ENCODE measurements around the gene ATP8A1. TPM values are rescaled to one million over a fixed set of nuclear protein-coding genes. Genes with fewer than 3 reads are reported as not detected.

ATP8A1 gene
- polyA plus RNA-seq, 1 donor from 2014 or later, result 45.8 TPM

DNA sequence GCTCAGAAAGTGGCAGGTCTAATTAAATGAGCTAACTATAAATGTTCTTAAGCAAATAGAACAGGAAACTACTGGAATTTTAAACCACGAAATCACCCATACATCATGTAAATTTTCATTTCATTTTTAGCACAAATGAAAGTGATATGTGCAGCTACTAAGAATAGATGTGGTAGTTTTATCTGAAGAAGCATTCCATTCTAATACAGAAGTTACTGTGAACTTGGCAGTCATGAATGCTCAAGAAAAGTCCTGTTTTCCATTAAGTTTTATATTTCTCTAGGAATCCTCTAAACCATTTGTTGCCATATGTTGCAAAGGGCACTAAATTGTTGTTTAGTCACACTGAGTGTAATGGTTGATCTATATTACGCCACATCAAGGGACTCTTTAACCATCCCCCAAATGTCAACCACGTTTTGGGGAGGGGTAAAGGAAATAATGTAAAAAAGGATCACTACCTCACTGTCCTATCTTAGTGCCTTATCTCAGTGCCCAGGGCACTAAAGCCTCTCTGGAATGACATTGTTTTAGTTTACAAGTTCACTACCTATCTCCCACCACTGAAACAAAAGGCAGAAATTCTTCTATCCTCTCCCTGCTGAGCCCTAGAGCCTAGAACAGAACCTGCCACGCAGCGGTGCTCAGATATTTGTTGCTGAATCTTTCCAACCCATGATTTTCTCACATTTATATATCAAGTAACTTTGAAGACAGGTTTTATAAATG is 141.6 kb downstream of the ATP8A1 start:
- H3K79me2 ChIP-seq (replicated peaks; ENCODE audit: insufficient read depth, low read length), result no peaks in the 10 kb centered on the region
- no peaks in the 10 kb centered on the region for H4K20me1 ChIP-seq (ENCODE audit: insufficient read depth)
- TF ChIP-seq SMC3 (conservative IDR thresholded peaks at IDR 0.05; ENCODE audit: poor library complexity) (no peak), RAD21 (conservative IDR thresholded peaks at IDR 0.05) (no peak)
- H3K27ac ChIP-seq (ENCODE audit: low read length), result no peak overlapping the region
- H3K9me2 ChIP-seq (ENCODE audit: insufficient read depth, low read length), result no peaks in the 10 kb centered on the region
- no peak overlapping the region for H3K9ac ChIP-seq (ENCODE audit: low read length)
- H3K36me3 ChIP-seq (ENCODE audit: insufficient read depth, low read length), result no peaks in the 10 kb centered on the region
- H3K27me3 ChIP-seq (ENCODE audit: insufficient read depth, low read depth, low read length), result no peaks in the 10 kb centered on the region
- H3K4me3 ChIP-seq (ENCODE audit: low read length), result no peak overlapping the region
- H3K9me3 ChIP-seq (ENCODE audit: low read length), result no peaks in the 10 kb centered on the region
- H3F3A ChIP-seq (ENCODE audit: insufficient read depth, low read length, poor library complexity, severe bottlenecking), result no peaks in the 10 kb centered on the region
- H2AFZ ChIP-seq (ENCODE audit: low read depth, low read length), result no peak overlapping the region
- H3K4me2 ChIP-seq (ENCODE audit: low read length), result no peak overlapping the region

DNA sequence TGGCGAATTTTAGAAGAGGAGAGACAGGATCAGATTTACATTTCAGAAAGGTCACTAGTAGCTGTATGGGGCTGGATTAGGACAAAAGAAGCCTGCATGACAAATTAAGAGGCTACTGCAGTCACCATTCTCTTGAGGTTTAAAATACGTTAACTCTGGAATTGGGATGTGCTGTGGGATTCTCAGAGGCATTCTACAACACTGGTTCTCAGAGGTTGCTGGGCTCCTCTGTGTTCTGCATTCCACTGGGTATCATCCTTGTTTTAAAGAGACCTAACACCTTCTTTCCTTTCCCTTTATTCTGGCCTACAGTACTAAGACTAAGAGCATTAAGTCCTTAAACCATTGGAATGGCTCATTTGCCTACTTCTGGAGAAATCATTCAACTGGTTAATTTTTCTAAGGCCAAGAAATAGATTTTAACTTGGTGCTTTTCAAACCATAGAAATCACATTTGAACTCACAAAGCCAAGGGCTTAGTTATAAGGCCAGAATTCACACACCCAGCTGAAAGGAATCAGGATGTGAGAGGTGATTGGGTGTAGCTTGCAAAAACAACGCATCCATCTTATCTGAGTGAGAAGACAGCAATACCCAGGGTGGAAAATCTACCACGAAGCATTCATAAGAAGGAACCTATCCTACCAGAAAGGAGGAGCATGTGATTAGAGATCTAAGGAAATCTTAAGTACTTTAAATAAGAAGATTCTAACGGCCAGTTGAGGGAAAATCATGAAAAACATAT is 143.0 kb downstream of the ATP8A1 start:
- Histone ChIP-seq H3K79me2 (replicated peaks; ENCODE audit: insufficient read depth, low read length) (no peaks in the 10 kb centered on the region), H3K4me3 (ENCODE audit: low read length) (no peak overlapping the region), H3K9ac (ENCODE audit: low read length) (no peak overlapping the region), H2AFZ (ENCODE audit: low read depth, low read length) (no peak overlapping the region), H4K20me1 (ENCODE audit: insufficient read depth) (no peaks in the 10 kb centered on the region), H3K27ac (ENCODE audit: low read length) (no peak overlapping the region), H3K27me3 (ENCODE audit: insufficient read depth, low read depth, low read length) (no peaks in the 10 kb centered on the region), H3K36me3 (ENCODE audit: insufficient read depth, low read length) (no peaks in the 10 kb centered on the region), H3K4me2 (ENCODE audit: low read length) (no peak overlapping the region), H3K9me2 (ENCODE audit: insufficient read depth, low read length) (no peaks in the 10 kb centered on the region), H3K9me3 (ENCODE audit: low read length) (no peaks in the 10 kb centered on the region), H3F3A (ENCODE audit: insufficient read depth, low read length, poor library complexity, severe bottlenecking) (no peaks in the 10 kb centered on the region)
- TF ChIP-seq RAD21 (conservative IDR thresholded peaks at IDR 0.05), result no peak
- TF ChIP-seq SMC3 (conservative IDR thresholded peaks at IDR 0.05; ENCODE audit: poor library complexity), result no peak
- no peak for TF ChIP-seq EZH2 (IDR thresholded peaks at IDR 0.05; ENCODE audit: borderline replicate concordance, insufficient read depth, low read length, poor library complexity, severe bottlenecking)
- TF ChIP-seq TAF1 (IDR thresholded peaks at IDR 0.05; ENCODE audit: low read depth), result no peak
- no peak for TF ChIP-seq EP300 (conservative IDR thresholded peaks at IDR 0.05; ENCODE audit: poor library complexity, severe bottlenecking)
- TF ChIP-seq, protein P1, sequence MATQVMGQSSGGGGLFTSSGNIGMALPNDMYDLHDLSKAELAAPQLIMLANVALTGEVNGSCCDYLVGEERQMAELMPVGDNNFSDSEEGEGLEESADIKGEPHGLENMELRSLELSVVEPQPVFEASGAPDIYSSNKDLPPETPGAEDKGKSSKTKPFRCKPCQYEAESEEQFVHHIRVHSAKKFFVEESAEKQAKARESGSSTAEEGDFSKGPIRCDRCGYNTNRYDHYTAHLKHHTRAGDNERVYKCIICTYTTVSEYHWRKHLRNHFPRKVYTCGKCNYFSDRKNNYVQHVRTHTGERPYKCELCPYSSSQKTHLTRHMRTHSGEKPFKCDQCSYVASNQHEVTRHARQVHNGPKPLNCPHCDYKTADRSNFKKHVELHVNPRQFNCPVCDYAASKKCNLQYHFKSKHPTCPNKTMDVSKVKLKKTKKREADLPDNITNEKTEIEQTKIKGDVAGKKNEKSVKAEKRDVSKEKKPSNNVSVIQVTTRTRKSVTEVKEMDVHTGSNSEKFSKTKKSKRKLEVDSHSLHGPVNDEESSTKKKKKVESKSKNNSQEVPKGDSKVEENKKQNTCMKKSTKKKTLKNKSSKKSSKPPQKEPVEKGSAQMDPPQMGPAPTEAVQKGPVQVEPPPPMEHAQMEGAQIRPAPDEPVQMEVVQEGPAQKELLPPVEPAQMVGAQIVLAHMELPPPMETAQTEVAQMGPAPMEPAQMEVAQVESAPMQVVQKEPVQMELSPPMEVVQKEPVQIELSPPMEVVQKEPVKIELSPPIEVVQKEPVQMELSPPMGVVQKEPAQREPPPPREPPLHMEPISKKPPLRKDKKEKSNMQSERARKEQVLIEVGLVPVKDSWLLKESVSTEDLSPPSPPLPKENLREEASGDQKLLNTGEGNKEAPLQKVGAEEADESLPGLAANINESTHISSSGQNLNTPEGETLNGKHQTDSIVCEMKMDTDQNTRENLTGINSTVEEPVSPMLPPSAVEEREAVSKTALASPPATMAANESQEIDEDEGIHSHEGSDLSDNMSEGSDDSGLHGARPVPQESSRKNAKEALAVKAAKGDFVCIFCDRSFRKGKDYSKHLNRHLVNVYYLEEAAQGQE (IDR thresholded peaks at IDR 0.05; ENCODE audit: borderline replicate concordance), result no peak
- TF ChIP-seq, protein P2, sequence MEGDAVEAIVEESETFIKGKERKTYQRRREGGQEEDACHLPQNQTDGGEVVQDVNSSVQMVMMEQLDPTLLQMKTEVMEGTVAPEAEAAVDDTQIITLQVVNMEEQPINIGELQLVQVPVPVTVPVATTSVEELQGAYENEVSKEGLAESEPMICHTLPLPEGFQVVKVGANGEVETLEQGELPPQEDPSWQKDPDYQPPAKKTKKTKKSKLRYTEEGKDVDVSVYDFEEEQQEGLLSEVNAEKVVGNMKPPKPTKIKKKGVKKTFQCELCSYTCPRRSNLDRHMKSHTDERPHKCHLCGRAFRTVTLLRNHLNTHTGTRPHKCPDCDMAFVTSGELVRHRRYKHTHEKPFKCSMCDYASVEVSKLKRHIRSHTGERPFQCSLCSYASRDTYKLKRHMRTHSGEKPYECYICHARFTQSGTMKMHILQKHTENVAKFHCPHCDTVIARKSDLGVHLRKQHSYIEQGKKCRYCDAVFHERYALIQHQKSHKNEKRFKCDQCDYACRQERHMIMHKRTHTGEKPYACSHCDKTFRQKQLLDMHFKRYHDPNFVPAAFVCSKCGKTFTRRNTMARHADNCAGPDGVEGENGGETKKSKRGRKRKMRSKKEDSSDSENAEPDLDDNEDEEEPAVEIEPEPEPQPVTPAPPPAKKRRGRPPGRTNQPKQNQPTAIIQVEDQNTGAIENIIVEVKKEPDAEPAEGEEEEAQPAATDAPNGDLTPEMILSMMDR (IDR thresholded peaks at IDR 0.05; ENCODE audit: poor library complexity, severe bottlenecking), result no peak
- TF ChIP-seq POLR2AphosphoS5 (IDR thresholded peaks at IDR 0.05), result no peak
- no peak for TF ChIP-seq MXI1 (conservative IDR thresholded peaks at IDR 0.05; ENCODE audit: poor library complexity, severe bottlenecking)
